HepG2 (cell line): ENCODE measurements around the gene TSPAN3.

Experiments
- ATF6 ChIP-seq: sonication (generic); formaldehyde crosslinking; conservative IDR thresholded peaks from 2 replicates; pipeline ENCODE4 v1.4.0; 2020; ENCODE audit warnings: missing genetic modification reagents
- CTCF ChIP-seq: sonication (generic); formaldehyde crosslinking; IDR thresholded peaks from 2 replicates; pipeline ENCODE4 v1.5.0; 2020; ENCODE audit warnings: mild to moderate bottlenecking, missing genetic modification reagents, moderate library complexity
- GLI4 ChIP-seq: sonication (generic); formaldehyde crosslinking; IDR thresholded peaks from 2 replicates; pipeline ENCODE4 v1.5.1; 2020; ENCODE audit warnings: missing genetic modification reagents, mild to moderate bottlenecking, moderate library complexity, borderline replicate concordance
- HNRNPH1 ChIP-seq: fragments of 200-400 bp; formaldehyde crosslinking; optimal IDR thresholded peaks from 2 replicates; pipeline ENCODE3; 2017; ENCODE audit warnings: mild to moderate bottlenecking, low read depth, low read length
- MAX ChIP-seq: IDR thresholded peaks from 2 replicates; pipeline ENCODE4 v1.6.1; 2012; ENCODE audit warnings: inconsistent platforms
- NBN ChIP-seq: fragments of 450-650 bp; conservative IDR thresholded peaks from 2 replicates; pipeline ENCODE4 v1.6.1; 2017
- POLR2AphosphoS2 ChIP-seq: IDR thresholded peaks from 2 replicates; pipeline ENCODE4 v1.6.1; 2011; ENCODE audit warnings: low read depth, low read length, improper control_type of control experiment
- YY1 ChIP-seq: IDR thresholded peaks from 2 replicates; pipeline ENCODE4 v1.6.1; 2011; ENCODE audit warnings: low read length, low read depth, moderate library complexity, mild to moderate bottlenecking; ENCODE audit not compliant: insufficient read depth, insufficient replicate concordance
- ZMAT3 ChIP-seq: sonication (generic); formaldehyde crosslinking; conservative IDR thresholded peaks from 2 replicates; pipeline ENCODE4 v1.7.0; 2021; ENCODE audit warnings: missing genetic modification reagents
- ZNF232 ChIP-seq: sonication (generic); formaldehyde crosslinking; IDR thresholded peaks from 2 replicates; pipeline ENCODE4 v1.4.0; 2020; ENCODE audit warnings: missing genetic modification reagents, borderline replicate concordance
- ZNF275 ChIP-seq: sonication (generic); formaldehyde crosslinking; IDR thresholded peaks from 2 replicates; pipeline ENCODE4 v1.8.0; 2022; ENCODE audit warnings: missing genetic modification reagents, mild to moderate bottlenecking, inconsistent platforms, borderline replicate concordance
- ZNF639 ChIP-seq: conservative IDR thresholded peaks from 2 replicates; pipeline ENCODE4 v1.6.1; 2018; ENCODE audit warnings: missing genetic modification reagents
- ZNF841 ChIP-seq: sonication (generic); formaldehyde crosslinking; IDR thresholded peaks from 2 replicates; pipeline ENCODE4 v1.8.1; 2023; ENCODE audit warnings: missing genetic modification reagents, borderline replicate concordance

GRCh38 chr15:77009176-77009575, 61.7 kb downstream of the TSPAN3 start:
- TF ChIP-seq ZNF275 (CRISPR knock-in tag), result no peak
- TF ChIP-seq ATF6 (CRISPR knock-in tag), result no peak
- TF ChIP-seq CTCF (CRISPR knock-in tag), result no peak
- TF ChIP-seq POLR2AphosphoS2, result no peak
- no peak for TF ChIP-seq ZNF639
- no peak for TF ChIP-seq GLI4
- TF ChIP-seq ZMAT3 (CRISPR knock-in tag), result no peak
- no peak for TF ChIP-seq ZNF232 (CRISPR knock-in tag)
- TF ChIP-seq MAX, result no peak
- TF ChIP-seq YY1, result no peak
- TF ChIP-seq NBN, result no peak
- TF ChIP-seq ZNF841 (CRISPR knock-in tag), result no peak
- no peak for TF ChIP-seq HNRNPH1
